GM20431 (cell line): ENCODE data around the gene CFAP221.

Experiments
- in situ Hi-C: fragments of 300-500 bp; cut with MseI, MboI; formaldehyde crosslinking; loops from one replicate; pipeline ENCODE4 v1.15.0; 2020; ENCODE audit warnings: low sequenced_read_pairs; ENCODE audit not compliant: unreplicated experiment

The CFAP221 gene

DNA sequence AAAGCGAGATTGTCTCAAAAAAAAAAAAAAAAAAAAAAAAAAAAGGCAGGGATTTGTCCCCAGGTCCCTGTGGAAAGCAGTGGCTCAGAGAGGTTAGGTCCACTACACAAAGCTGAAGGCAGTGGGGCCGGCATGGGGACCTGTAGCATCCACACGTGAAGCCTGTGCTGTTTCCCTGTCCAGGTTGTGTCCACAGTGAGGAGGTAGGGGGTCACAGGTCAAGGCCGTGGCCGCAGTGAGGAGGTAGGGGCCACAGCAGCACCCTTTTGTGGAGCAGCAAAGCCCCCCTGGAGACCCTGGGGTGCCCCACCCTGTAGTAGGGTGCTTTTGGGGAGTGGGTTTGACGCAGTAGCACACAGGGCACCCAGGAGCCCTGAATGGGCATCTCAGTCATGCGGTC, 148.7 kb downstream of the CFAP221 start:
- in situ Hi-C loops = no loop called here

DNA sequence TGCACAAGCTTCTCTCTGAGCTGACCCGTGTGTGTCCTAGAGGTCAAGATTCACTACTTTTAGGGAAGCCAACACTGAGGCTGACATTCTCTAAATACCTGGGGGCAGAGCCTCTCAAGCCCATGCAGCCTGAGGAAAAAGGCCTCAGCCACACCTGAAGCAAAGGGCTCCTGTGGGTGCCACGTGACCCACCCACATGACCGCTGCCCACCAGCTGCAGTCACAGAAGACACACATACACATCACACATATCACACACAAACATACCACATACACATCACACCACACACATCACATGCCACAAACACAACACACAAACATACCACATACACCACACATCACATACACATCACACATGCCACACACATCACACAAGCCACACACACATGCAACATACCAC, 149.3 kb downstream of the CFAP221 start:
- in situ Hi-C loops = no loop called here

DNA sequence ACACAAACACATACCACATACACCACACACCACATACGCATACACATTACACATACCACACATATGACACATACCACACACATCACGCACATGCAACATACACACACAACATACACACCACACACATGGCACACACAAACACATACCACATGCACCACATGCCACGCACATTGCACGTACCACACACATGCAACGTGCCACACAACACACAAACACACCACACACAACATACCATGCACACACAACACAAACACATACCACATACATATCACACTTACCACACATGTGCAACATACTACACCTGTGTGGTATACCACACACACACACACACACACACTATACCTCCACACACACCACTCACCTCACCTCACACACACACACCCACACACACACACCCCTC, 149.7 kb downstream of the CFAP221 start:
- in situ Hi-C loops = no loop called here

DNA sequence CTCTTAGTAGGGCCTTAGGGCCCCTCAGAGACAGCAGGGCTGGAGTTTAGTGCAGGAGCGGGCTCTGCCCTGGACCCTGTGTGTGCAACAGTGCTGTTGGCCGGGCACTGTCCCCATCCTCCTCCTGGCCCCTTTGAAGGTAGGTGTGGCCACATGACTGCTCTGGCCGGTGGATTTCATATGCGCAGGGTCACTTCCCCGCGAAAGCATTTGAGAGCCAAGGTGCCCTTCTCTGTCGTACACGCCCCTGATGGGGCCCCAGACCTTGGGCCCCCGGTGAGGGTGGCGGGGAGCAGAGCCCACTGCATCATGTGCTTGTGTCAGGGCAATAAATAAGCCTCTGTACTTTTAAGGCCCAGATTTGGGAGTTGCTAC, 150.2 kb downstream of the CFAP221 start:
- in situ Hi-C loops = no loop called here

DNA sequence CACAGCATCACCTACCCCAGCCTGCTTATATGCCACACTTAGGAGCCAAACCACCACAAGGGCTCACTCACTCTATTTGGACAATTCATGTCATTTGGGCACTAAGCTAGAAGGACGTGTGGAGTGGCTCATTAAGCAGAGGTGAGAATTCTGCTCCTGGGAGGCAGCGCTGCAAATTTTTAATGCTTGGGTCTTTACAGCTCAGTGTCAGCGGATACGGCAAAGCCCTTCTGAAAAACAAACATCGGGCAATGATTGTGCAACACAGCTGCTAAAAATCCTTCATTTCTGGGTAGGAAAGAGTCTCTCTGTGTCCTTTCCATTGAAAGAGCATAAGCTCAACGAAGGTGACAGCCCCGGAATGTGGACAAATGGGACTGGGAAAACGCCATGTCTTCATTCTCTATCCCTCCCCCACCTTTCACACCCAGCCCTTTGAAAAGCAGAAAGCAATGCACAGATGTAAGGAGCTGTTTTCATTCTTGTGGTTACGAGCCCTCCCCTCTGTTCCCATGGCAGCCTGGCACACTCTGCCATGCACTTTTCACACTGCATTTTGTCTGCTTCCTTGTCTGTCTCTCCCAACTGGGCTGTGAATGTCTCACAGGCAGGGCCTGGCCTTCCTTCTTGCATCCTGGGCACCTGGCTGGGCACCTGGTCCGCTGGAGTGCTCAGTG, 150.7 kb downstream of the CFAP221 start:
- in situ Hi-C loops = no loop called here

DNA sequence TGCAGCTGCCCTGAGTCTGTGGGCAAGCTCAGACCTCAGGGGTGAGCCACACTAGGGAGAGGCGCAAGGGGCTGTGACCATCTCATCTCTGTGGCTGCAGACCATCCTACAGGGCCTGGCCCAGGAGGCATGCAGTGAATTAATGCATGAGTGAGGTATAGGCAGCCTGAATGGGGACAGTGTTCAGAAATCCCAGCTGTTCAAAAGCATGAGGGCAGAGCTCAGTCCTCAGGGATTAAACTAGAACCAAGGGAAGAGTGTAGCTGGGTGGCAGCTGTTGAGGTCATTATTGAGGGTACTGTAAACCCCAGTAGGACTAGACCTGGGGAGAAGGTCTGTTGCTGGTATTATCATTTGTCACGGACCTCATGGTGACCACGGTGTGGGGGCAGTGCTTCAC, 151.8 kb downstream of the CFAP221 start:
- in situ Hi-C loops = no loop called here

DNA sequence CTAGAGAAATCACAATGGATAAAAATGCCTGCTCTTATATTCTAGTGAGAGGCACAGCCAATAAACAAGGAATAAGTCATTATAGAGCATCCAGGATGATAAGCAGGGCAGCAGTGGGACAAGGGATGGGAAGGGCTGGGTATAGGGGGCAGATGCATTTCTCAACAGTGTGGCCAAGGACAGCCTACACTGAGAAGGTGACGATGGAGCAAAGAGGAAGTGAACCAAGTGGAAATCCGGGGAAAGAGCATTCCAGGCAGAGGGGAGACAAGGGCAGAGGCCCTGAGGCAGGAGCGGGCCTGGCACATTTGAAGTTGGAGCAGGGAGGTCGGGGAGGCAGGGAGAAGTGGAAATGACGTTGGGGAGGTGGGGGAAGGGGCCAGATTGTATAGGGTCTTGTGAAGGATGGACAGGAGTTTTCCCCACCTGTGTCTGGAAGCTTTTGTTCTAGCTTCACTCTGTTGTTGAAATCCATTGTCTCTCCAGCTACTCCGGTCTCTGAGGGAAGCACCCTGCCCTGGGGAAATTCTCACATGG, 152.3 kb downstream of the CFAP221 start:
- in situ Hi-C loops = no loop called here

DNA sequence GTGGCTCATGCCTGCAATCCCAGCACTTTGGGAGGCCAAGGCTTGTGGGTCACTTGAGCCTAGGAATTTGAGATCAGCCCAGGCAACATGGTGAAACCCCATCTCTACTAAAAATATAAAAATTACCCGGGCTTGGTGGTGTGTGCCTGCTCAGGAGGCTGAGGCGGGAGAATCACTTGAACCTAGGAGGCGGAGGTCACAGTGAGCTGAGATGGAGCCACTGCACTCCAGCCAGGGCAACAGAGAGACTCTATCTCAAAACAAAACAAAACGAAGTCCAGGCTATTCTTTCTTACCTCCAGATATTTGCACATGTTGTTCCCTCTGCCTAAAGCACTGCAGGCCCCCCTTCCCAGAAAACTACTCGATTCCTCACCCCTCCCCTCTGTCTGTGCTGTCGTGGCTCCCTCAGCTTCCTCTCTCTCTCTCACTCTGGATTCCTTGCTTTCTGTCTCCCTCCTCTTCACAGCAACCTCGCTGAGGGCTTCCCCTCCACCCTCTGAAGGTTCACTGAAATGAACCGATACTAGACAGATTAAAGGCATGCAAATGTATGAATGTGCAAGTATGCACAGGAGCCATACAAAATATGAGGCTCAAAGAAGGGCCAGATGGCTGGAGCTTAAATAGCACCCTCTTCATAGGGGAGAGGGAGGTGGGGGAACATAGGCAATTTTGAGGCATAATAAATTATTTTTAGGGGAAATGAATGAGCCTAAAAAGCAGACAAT, 153.2 kb downstream of the CFAP221 start:
- in situ Hi-C loops = no loop called here

DNA sequence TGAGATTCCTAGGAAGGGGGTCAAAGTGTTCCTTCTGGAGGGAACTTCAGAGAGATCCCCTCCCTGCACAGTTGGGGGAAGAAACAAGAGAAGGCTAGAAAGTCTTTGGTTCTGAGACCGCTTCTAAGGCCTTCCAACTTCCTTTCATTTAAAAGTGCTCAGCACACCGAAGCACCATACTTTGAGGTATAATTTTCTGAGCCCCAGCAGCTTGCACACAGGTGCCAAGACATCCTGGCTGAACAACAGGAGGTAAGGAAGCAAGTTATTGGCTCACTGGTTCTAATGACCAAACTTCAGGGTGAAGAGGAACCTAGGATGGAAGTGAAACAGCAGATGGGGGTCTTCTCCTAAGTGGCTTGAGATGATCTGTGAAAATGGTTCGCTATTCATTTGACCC, 154.0 kb downstream of the CFAP221 start:
- in situ Hi-C loops = no loop called here

DNA sequence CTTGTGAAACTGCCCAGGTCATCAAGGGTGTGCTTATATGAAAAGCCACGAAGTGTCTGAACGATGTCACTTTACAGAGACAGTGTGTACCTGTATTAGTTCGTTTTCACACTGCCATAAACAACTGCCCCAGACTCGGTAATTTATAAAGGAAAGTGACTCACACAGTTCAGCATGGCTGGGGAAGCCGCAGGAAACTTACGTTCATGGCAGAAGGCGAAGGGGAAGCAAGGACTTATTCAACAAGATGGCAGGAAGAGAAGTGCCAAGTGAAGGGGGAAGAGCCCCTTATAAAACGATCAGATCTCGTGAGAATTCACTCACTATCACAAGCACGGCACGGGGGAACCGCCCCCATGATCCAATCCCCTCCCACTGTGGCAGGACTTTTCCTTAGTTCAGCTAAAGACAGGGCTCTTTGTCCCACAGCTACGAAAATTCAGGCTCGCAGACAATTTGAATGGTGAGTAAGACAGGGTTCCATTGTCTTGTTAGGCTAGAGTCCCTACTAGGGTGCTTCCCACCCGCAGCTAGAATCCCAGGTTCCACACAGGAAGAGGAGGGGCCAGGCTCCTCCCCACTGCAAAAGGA, 154.9 kb downstream of the CFAP221 start:
- in situ Hi-C loops = no loop called here

DNA sequence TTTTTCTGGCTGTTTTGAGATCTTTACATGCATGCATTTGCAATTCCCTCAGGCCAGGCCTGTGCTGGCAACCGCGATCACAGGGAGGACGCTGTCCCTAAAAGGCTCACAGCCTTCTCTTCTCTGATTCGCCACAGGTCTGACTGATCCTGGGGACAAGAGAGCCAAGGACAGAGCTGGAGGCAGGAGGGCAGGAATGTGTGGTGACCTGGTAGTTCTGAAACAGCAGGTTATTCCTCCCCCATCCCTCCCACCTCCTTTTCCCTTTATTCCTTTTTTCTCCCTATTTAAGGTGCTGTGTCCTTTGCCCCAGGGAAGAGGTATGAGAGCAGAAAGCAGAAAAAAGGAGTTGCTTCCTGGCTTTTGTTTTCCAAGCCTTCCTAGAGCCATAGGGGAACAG, 156.6 kb downstream of the CFAP221 start:
- in situ Hi-C loops = no loop called here

DNA sequence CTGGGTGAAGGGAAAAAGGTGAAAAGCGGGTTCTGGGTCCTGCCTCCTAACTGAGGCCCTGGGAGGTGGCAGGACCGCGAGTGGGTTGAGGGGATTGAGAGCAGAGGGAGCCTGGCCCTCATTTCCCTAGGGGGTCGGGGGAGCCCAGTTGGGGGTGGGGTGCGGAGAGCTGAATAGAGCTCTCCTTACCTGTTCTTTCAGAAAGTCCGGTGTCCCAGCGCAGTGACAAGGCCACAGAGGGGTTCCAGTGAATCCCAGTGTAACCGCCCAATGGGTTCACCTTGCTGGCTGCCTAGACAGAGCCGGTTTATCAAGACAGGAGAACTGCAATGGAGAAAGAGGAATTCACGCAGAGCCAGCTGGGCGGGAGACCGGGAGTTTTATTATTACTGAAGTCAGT, 157.1 kb downstream of the CFAP221 start:
- in situ Hi-C loops = no loop called here

DNA sequence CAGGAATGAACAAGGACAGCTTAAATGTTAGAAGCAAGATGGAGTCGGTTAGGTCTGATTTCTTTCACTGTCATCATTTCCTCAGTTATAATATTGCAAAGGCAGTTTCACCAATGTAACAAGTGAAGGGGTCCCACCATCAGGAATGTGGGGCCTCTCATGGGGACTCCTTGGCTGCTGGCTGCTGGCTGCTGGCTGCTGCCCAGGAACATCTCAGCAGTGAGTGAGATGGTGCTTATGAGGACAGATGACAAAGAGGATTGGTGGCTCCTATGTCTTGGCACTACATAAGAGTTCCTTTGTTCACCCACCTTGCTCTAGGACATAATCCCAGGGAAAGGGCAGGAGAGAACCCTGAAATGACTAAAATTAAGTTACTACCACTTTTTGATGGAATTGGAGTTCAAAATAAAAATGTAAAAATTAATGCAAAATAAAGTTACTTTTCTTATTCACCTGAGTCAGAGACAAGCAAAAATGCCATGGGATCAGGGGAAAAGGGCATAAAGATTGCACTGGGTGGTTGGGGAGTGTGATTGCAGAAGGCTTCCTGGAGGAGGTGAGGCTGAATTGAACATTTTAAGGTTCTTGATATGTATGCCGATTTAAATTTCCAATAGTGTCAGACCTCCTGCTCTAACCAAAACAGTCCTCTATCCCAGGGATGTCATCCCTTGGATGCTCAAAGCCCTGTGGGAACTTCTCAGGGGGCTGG, 158.1 kb downstream of the CFAP221 start:
- in situ Hi-C loops = no loop called here

DNA sequence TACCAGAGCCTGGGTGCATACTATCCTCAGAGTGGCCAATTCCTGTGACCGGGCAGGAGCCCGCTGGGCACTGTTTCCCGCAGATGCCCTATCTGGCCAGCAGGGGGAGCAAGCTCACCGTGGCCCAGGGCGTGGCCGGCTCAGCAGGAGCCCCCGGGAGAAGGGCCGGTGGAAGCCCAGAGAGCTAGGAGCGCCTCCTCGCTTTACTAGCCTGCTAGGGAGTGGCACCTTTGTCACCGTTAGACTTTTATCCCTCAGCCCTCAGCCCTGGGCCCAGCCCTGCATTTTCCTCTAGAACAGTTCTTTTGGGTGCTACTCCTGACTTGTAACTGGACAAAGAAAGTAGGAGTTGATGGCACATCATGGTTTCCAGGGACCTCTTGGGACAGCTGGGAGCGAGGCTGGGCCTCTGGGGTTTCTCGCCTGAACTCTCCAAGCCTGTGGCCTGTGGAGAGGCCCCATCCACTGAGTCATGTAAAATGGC, 158.7 kb downstream of the CFAP221 start:
- in situ Hi-C loops = no loop called here

DNA sequence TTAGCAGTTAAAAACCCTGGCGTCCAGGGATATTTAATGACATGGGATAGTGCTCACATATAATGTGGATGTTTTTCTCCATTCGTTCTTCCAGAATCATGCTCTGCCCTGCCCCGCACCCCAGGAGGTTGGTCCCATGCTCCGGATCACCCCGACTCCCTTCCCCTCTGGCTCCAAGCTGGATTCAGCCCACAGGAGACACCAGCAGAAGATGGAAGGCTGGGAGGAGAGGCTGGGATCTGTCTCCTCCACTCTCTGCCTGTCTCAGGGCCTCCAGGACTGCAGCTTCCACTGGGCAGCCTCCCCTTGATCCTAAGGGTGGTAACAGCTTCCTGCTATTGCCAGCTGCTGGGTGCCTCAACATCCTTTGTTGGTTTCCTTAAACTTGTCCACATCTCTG, 159.3 kb downstream of the CFAP221 start:
- in situ Hi-C loops = no loop called here

DNA sequence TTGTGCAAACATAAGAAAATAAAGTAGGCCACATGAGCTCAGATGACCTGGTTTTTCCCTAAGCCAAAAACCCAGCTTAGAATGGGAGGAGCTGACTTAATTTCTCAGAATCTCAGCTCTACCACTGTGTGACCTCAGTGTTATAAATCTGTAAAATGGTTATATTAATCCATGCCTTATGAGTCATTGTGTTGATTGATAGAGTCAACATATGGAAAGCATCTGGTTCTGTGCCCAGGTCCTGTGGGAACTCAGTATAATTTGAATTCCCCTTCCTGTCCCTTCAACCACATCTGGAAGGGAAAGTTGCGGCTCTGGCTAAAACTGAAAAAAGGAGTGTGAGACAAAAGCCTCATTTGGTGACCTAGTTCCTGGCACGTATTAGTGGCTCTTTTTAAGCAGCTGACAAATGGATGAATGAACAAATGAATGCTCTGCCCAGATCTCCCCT, 160.4 kb downstream of the CFAP221 start:
- in situ Hi-C loops = no loop called here

DNA sequence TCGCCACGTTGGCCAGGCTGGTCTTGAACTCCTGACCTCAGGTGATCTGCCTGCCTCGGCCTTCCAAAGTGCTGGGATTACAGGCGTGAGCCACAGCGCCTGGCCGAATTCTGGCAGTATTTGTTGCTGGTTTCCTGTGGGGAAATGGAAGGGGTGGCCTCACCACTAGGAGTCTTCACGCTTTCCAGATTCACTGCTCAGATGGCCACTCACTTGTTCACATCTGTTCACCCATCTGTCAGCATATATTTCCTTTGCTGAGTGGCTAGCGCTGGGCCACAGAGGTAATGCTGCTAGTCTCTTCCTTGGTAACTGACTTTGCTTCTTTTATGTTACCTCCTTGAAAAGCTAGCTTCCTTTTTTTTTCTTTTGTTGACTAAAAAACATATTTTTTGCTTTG, 162.0 kb downstream of the CFAP221 start:
- in situ Hi-C loops = no loop called here
